ENCODE measurements around the gene PKN3. TPM values are rescaled to one million over a fixed set of nuclear protein-coding genes. Genes with fewer than 3 reads are reported as not detected.

The PKN3 gene
- total and polyA plus RNA-seq, 9 of the 15 experiments (the other 6 are each of a cell fraction or from before 2014, with no cell fraction given) = 0.82 to 49.2 (median 19.7) TPM

DNA sequence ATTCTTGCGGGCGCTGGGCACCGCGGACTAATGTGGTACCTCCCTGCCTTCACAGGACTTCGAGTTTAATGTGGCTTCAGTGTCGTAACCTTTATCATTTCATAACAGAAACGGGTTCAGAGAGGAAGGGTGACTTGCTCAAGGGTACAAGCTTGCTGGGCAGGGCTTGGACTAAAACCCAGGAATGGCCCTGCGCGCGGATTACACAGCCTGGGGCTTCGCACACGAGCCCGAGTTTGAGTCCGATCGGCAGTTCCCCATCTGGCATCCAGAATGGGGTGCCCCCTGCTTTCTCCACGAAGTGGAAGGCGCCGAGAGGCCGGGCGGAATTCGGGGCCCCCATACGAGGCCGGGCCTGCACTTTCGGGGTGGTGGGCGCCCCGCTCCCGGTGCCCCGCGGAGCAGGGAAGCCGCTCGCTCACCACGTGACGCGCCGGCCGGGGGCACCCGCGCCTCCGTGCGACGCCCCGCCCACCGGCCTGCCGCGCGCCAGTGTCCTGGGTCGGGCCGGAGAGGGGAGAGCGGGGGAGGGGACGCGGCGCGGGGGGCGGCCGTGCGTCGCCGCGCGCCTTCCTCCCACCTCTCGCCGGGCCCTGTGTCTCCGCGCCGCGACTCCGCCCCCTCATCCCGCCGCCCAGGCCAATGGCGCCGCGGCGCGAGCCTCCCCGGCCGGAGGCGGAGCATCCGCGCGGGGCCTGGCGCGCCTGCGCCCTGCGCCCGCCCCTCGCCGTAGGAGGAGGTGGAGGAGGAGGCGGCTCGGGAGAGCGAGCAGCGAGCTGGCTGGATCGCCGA lies 13.6 kb upstream of the PKN3 start, which contains the start of gene SET (continued):
- TF ChIP-seq, protein P1, sequence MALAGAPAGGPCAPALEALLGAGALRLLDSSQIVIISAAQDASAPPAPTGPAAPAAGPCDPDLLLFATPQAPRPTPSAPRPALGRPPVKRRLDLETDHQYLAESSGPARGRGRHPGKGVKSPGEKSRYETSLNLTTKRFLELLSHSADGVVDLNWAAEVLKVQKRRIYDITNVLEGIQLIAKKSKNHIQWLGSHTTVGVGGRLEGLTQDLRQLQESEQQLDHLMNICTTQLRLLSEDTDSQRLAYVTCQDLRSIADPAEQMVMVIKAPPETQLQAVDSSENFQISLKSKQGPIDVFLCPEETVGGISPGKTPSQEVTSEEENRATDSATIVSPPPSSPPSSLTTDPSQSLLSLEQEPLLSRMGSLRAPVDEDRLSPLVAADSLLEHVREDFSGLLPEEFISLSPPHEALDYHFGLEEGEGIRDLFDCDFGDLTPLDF (CRISPR knock-in tag; IDR thresholded peaks at IDR 0.05) = peak; percentile 87
- TF ChIP-seq ZNF3 (CRISPR knock-in tag; IDR thresholded peaks at IDR 0.05) (no peak), ETV5 (CRISPR knock-in tag; IDR thresholded peaks at IDR 0.05; ENCODE audit: low read depth) (peak; percentile 78), ZNF354B (CRISPR knock-in tag; IDR thresholded peaks at IDR 0.05) (peak; percentile 40; the same call in 1 of the 2 replicates), ZNF780A (CRISPR knock-in tag; IDR thresholded peaks at IDR 0.05) (no peak), BACH1 (tag; IDR thresholded peaks at IDR 0.05) (no peak), SRSF7 (optimal IDR thresholded peaks at IDR 0.05; ENCODE audit: low read depth, low read length) (no peak), NFYB (IDR thresholded peaks at IDR 0.05; ENCODE audit: extremely low read depth, insufficient read length) (no peak), XRCC3 (IDR thresholded peaks at IDR 0.05) (no peak), ZNF197 (CRISPR knock-in tag; IDR thresholded peaks at IDR 0.05; ENCODE audit: low read depth) (no peak), NRF1 (conservative IDR thresholded peaks at IDR 0.05 in 1 of 2, IDR thresholded peaks at IDR 0.05 in 1 of 2) (peak in 1 of 2 experiments; percentile 88; a peak in 3 of 4 replicates), FOXJ2 (tag; IDR thresholded peaks at IDR 0.05) (no peak), ZNF324 (CRISPR knock-in tag; IDR thresholded peaks at IDR 0.05) (peak; percentile 64), ZNF143 (CRISPR knock-in tag; IDR thresholded peaks at IDR 0.05) (no peak), ZNF174 (CRISPR knock-in tag; IDR thresholded peaks at IDR 0.05) (no peak), SIN3A (IDR thresholded peaks at IDR 0.05; ENCODE audit: borderline replicate concordance in 2 of 2, control insufficient read depth in 1 of 2, low read depth in 2 of 2, low read length in 2 of 2) (no peak; a peak in 1 of 4 replicates), L3MBTL2 (IDR thresholded peaks at IDR 0.05) (peak; percentile 99), NR1H2 (CRISPR knock-in tag; IDR thresholded peaks at IDR 0.05) (peak; percentile 94; the same call in 1 of the 2 replicates), RB1 (IDR thresholded peaks at IDR 0.05; ENCODE audit: low read depth) (peak; percentile 93), HDAC2 (IDR thresholded peaks at IDR 0.05) (peak; percentile 87; the same call in 1 of the 2 replicates), LEF1 (IDR thresholded peaks at IDR 0.05) (peak; percentile 59; the same call in 1 of the 2 replicates), FOXK1 (CRISPR knock-in tag; IDR thresholded peaks at IDR 0.05; ENCODE audit: borderline replicate concordance) (no peak; the same call in 1 of the 2 replicates)
- TF ChIP-seq, protein P2, sequence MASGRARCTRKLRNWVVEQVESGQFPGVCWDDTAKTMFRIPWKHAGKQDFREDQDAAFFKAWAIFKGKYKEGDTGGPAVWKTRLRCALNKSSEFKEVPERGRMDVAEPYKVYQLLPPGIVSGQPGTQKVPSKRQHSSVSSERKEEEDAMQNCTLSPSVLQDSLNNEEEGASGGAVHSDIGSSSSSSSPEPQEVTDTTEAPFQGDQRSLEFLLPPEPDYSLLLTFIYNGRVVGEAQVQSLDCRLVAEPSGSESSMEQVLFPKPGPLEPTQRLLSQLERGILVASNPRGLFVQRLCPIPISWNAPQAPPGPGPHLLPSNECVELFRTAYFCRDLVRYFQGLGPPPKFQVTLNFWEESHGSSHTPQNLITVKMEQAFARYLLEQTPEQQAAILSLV (tag; IDR thresholded peaks at IDR 0.05) = no peak
- TF ChIP-seq, protein P3, sequence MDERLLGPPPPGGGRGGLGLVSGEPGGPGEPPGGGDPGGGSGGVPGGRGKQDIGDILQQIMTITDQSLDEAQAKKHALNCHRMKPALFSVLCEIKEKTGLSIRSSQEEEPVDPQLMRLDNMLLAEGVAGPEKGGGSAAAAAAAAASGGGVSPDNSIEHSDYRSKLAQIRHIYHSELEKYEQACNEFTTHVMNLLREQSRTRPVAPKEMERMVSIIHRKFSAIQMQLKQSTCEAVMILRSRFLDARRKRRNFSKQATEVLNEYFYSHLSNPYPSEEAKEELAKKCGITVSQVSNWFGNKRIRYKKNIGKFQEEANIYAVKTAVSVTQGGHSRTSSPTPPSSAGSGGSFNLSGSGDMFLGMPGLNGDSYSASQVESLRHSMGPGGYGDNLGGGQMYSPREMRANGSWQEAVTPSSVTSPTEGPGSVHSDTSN (CRISPR knock-in tag; IDR thresholded peaks at IDR 0.05; ENCODE audit: low read depth) = no peak
- TF ChIP-seq, protein P3 (tag; conservative IDR thresholded peaks at IDR 0.05; ENCODE audit: low read depth) = no peak

Data from K562 (cell line).